OCI-LY7 (cell line): ENCODE measurements around the gene RAB3IL1.

Source experiments
- EZH2phosphoT487 ChIP-seq: fragments of 200-600 bp; sonication (generic); IDR thresholded peaks from 2 replicates; pipeline ENCODE4 v1.6.1; 2018; ENCODE audit warnings: low read depth, borderline replicate concordance, mild to moderate bottlenecking, mixed run types, antibody characterized with exemption, low read length, moderate library complexity, mixed read lengths
- TF ChIP-seq, protein P1 (sequence below): fragments of 200-600 bp; sonication (generic); conservative IDR thresholded peaks from 2 replicates; pipeline ENCODE4 v1.5.1; 2014; ENCODE audit warnings: mild to moderate bottlenecking, antibody characterized with exemption, low read length, moderate library complexity, mixed read lengths

DNA sequence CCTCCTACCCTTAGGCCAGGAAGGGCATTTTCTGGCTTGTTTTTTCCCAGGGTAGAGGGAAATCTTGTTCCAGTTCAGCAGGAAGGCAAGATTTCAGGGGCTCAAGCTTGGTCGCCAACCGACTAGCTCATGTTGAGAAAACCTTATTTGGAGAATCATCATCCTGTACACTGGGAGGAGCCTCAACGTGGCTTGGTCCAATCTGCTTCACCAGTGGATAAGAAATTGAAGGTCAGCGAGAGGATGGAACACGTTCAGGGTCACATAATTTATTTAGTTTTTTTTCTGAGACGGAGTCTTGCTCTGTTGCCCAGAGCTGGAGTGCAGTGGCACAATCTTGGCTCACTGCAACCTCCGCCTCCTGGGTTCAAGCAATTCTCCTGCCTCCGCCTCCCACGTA is 68.7 kb downstream of the RAB3IL1 start:
- TF ChIP-seq, protein P1, sequence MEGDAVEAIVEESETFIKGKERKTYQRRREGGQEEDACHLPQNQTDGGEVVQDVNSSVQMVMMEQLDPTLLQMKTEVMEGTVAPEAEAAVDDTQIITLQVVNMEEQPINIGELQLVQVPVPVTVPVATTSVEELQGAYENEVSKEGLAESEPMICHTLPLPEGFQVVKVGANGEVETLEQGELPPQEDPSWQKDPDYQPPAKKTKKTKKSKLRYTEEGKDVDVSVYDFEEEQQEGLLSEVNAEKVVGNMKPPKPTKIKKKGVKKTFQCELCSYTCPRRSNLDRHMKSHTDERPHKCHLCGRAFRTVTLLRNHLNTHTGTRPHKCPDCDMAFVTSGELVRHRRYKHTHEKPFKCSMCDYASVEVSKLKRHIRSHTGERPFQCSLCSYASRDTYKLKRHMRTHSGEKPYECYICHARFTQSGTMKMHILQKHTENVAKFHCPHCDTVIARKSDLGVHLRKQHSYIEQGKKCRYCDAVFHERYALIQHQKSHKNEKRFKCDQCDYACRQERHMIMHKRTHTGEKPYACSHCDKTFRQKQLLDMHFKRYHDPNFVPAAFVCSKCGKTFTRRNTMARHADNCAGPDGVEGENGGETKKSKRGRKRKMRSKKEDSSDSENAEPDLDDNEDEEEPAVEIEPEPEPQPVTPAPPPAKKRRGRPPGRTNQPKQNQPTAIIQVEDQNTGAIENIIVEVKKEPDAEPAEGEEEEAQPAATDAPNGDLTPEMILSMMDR = no peak
- no peak for TF ChIP-seq EZH2phosphoT487
